ENCODE data around the gene STRN4. TPM values are rescaled to one million over a fixed set of nuclear protein-coding genes. Genes with fewer than 3 reads are reported as not detected.

The STRN4 gene
- total and polyA plus RNA-seq, 8 donors: 54.2 to 97.9 (median 79.0) TPM

- Histone ChIP-seq H3K4me3 (no peak overlapping the region), H3K27me3 (no peaks in the 10 kb centered on the region), H3K4me1 (no peaks in the 10 kb centered on the region), H3K36me3 (peaks cover 0 to 100% of the 10 kb centered on the region in 2 donors), H3K27ac (no peak overlapping the region), H3K9me3 (no peaks in the 10 kb centered on the region)
- ATAC-seq: no peak
- DNase-seq: no peak
- no peak for TF ChIP-seq CTCF (IDR thresholded peaks at IDR 0.05)
- intact Hi-C loops (cut with DNase I): no loop called here
Measured at GRCh38 chr19:46687438-46688145, 58.7 kb downstream of the STRN4 start.

GRCh38 chr19:46685189-46685588 lies 61.1 kb downstream of the STRN4 start:
- Histone ChIP-seq H3K4me1 (no peaks in the 10 kb centered on the region), H3K4me3 (no peak overlapping the region), H3K27ac (no peak overlapping the region), H3K36me3 (peaks cover 0 to 100% of the 10 kb centered on the region in 2 donors), H3K27me3 (no peaks in the 10 kb centered on the region), H3K9me3 (no peaks in the 10 kb centered on the region)
- TF ChIP-seq CTCF (IDR thresholded peaks at IDR 0.05): no peak
- no peak for DNase-seq
- intact Hi-C loops (cut with DNase I): no loop called here
- no peak for ATAC-seq

- intact Hi-C loops (cut with DNase I): no loop called here
- Histone ChIP-seq H3K27ac (no peak overlapping the region), H3K36me3 (peaks cover 0 to 100% of the 10 kb centered on the region in 2 donors), H3K4me1 (no peaks in the 10 kb centered on the region), H3K27me3 (no peaks in the 10 kb centered on the region), H3K9me3 (no peaks in the 10 kb centered on the region), H3K4me3 (no peak overlapping the region)
- DNase-seq (peak in 1 of 4 donors; percentile 63), ATAC-seq (peak; percentile 39)
- no peak for TF ChIP-seq CTCF (IDR thresholded peaks at IDR 0.05)
Measured at GRCh38 chr19:46678110-46678732, 68.0 kb downstream of the STRN4 start.

GRCh38 chr19:46674416-46675178 lies 71.7 kb downstream of the STRN4 start:
- Histone ChIP-seq H3K9me3 (no peaks in the 10 kb centered on the region), H3K4me1 (no peaks in the 10 kb centered on the region), H3K36me3 (peaks cover 0 to 74% of the 10 kb centered on the region in 2 donors), H3K27me3 (no peaks in the 10 kb centered on the region), H3K4me3 (no peak overlapping the region), H3K27ac (no peak overlapping the region)
- peak; percentile 46 for ATAC-seq
- no peak for TF ChIP-seq CTCF (IDR thresholded peaks at IDR 0.05)
- no peak for DNase-seq
- intact Hi-C loops (cut with DNase I): no loop called here

GRCh38 chr19:46670813-46671212 lies 75.4 kb downstream of the STRN4 start:
- no peak overlapping the region for H3K27ac ChIP-seq
- intact Hi-C loops (cut with DNase I): no loop called here
- no peak for DNase-seq
- no peaks in the 10 kb centered on the region for H3K9me3 ChIP-seq
- no peak for ATAC-seq
- no peak for TF ChIP-seq CTCF (IDR thresholded peaks at IDR 0.05)
- H3K4me3 ChIP-seq: no peak overlapping the region
- H3K27me3 ChIP-seq: no peaks in the 10 kb centered on the region
- peaks cover 0 to 36% of the 10 kb centered on the region in 2 donors for H3K36me3 ChIP-seq
- H3K4me1 ChIP-seq: no peaks in the 10 kb centered on the region

Data from left lung (tissue), 10 donors.